Fibroblast of skin of right quadriceps (primary cell): ENCODE results near the gene CNR2.
"Not testable (repeated sequence)": the region's sequence is repeated elsewhere in the genome, so short reads cannot be mapped to it uniquely, and the experiment has no call there.

Source experiments
- DNase-seq: peaks from one replicate; pipeline ENCODE4 v3.0.0-alpha.2; 2013

The CNR2 gene

DNA sequence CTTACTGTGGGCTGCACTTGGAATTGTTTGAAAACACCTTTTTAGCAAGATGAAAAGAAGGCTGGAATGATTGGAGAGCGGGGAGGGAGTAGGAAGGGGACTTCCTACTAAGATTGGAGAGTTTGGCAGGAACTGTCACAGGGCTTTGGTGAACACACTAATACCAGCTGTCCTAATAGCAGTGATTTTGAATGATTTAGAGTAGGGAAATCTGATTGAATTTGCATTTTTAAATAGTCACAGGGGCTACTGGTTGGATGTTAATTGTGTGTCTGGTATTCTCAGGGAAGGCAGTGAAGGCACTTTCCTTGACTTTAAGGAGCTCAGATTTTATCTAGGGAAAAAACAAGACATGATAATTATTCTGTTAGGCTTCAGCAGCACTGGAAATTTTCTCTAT lies 85.4 kb downstream of the CNR2 start:
- DNase-seq = no peak

DNA sequence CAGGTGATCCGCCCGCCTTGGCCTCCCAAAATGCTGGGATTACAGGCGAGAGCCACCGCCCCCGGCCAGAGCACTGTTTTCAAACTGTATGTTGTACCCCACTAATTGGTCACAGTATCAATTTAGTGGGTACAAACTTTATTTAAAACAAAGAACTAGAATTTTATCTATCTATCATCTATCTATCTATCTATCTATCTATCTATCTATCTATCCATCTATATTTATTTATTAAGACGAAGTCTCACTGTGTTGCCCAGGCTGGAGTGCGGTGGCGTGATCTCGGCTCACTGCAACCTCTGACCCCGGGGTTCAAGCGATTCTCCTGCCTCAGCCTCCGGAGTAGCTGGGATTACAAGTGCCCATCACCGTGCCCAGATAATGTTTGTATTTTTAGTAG lies 86.6 kb downstream of the CNR2 start:
- not testable (repeated sequence) for DNase-seq

GRCh38 chr1:23825762-23826522 lies 87.2 kb downstream of the CNR2 start:
- DNase-seq = no peak

GRCh38 chr1:23825076-23825761 lies 87.9 kb downstream of the CNR2 start, which contains the start of gene HMGCL:
Gene HMGCL, minus strand, starts transcription at chr1:23825429. Its CDS starts 14 bp downstream, at chr1:23825415.
- DNase-seq = peak; percentile 86

DNA sequence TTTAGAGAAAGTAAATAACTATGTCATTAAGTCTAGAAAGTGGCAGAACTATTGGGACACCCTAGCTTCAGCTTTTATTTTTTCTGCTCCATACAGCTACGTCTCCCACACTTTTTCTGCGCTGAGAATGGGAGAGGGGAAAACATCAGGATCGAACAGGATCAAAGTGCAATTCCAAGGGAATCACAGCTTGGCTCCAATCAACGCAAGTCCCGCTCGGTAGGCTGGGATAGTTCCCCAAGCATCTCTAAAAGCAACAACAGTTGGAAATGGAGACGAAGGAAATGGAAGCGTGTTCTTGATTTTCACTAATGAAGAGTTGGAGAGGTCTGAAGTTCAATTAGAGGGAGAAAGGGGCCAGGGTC lies 88.5 kb downstream of the CNR2 start:
- DNase-seq = no peak

DNA sequence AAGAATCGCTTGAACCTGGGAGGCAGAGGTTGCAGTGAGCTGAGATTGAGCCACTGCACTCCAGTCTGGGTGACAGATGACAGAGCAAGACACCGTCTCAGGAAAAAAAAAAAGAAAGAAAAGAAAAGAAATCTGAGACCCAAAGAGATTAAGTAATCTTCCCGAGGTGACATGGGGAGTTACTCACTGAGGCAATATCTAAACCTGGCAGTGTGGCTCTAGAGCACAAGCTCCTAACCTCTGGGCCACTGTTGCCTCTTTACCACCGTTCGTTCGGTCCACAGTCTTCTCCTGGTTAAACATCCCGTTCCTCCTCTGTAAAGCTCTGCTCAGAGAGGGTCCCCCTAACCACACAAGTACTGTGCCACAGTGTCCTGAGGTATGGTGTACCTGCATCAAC lies 89.4 kb downstream of the CNR2 start:
- no peak for DNase-seq
